ENCODE results near the gene KRTAP12-1.

DNA sequence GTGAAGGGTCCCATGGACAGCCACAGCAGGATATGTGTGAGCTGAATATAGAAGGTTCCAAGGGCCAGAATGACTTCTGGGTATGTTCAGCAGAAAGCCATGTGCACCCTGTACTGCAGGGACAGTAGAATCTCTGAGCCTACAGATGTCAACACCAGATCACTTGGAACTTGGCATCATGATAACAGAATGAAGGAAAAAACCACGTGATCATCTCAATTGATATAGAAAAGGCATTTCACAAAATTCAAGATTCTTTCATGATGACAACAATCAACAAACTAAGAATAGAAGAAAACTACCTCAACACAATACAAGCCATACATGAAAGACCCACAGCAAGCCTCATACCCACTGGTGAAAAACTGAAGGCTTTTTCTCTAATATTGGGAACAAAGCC lies 14.4 kb downstream of the KRTAP12-1 start:
- TF ChIP-seq, protein P1, sequence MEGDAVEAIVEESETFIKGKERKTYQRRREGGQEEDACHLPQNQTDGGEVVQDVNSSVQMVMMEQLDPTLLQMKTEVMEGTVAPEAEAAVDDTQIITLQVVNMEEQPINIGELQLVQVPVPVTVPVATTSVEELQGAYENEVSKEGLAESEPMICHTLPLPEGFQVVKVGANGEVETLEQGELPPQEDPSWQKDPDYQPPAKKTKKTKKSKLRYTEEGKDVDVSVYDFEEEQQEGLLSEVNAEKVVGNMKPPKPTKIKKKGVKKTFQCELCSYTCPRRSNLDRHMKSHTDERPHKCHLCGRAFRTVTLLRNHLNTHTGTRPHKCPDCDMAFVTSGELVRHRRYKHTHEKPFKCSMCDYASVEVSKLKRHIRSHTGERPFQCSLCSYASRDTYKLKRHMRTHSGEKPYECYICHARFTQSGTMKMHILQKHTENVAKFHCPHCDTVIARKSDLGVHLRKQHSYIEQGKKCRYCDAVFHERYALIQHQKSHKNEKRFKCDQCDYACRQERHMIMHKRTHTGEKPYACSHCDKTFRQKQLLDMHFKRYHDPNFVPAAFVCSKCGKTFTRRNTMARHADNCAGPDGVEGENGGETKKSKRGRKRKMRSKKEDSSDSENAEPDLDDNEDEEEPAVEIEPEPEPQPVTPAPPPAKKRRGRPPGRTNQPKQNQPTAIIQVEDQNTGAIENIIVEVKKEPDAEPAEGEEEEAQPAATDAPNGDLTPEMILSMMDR (conservative IDR thresholded peaks at IDR 0.05; ENCODE audit: low read length) = no peak
- no peak for TF ChIP-seq EZH2phosphoT487 (IDR thresholded peaks at IDR 0.05; ENCODE audit: borderline replicate concordance, low read depth, low read length)

Measured in OCI-LY7 (cell line).